GM20000 (cell line): Measurements from ENCODE around the gene MKI67.
"Not testable (repeated sequence)": the region's sequence is repeated elsewhere in the genome, so short reads cannot be mapped to it uniquely, and the experiment has no call there.

ENCODE experiments used
- DNase-seq: peaks from one replicate; pipeline ENCODE4 v3.0.0; 2012; ENCODE audit warnings: low spot score
- TF ChIP-seq, protein P1 (sequence below): IDR thresholded peaks from 2 replicates; pipeline ENCODE4 v1.5.1; 2012; ENCODE audit warnings: mild to moderate bottlenecking, control low read depth; ENCODE audit errors: extremely low read depth, missing control alignments

Gene MKI67

GRCh38 chr10:128144547-128144946, 18.3 kb upstream of the MKI67 start:
- no peak for DNase-seq
- TF ChIP-seq, protein P1, sequence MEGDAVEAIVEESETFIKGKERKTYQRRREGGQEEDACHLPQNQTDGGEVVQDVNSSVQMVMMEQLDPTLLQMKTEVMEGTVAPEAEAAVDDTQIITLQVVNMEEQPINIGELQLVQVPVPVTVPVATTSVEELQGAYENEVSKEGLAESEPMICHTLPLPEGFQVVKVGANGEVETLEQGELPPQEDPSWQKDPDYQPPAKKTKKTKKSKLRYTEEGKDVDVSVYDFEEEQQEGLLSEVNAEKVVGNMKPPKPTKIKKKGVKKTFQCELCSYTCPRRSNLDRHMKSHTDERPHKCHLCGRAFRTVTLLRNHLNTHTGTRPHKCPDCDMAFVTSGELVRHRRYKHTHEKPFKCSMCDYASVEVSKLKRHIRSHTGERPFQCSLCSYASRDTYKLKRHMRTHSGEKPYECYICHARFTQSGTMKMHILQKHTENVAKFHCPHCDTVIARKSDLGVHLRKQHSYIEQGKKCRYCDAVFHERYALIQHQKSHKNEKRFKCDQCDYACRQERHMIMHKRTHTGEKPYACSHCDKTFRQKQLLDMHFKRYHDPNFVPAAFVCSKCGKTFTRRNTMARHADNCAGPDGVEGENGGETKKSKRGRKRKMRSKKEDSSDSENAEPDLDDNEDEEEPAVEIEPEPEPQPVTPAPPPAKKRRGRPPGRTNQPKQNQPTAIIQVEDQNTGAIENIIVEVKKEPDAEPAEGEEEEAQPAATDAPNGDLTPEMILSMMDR: no peak

DNA sequence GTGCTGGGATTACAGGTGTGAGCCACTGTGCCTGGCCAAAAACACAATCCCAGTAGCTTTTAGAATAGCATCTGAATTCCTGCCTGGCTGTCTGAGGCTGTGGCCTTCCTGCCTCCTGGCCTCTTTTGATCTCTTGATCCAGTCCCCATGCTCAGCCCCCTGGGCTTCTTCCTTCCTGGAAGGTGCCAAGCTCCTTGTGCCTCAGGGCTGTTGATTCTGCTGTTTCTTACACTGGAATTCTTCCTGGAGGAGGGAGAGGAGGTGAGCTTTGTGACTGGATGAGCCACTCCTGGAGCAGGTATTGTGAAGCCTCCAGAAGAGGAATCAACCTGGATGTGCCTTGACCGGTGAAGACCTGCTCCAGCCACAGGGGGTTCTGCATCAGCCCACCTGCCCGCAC, 17.3 kb upstream of the MKI67 start:
- TF ChIP-seq, protein P1: no peak
- no peak for DNase-seq

- DNase-seq: no peak
- TF ChIP-seq, protein P1: no peak
Measured at GRCh38 chr10:128140425-128140824, 14.2 kb upstream of the MKI67 start.

- DNase-seq: not testable (repeated sequence)
Measured at GRCh38 chr10:128138429-128138828, 12.2 kb upstream of the MKI67 start.

- TF ChIP-seq, protein P1: no peak
- no peak for DNase-seq
Measured at GRCh38 chr10:128137877-128138276, 11.7 kb upstream of the MKI67 start.

DNA sequence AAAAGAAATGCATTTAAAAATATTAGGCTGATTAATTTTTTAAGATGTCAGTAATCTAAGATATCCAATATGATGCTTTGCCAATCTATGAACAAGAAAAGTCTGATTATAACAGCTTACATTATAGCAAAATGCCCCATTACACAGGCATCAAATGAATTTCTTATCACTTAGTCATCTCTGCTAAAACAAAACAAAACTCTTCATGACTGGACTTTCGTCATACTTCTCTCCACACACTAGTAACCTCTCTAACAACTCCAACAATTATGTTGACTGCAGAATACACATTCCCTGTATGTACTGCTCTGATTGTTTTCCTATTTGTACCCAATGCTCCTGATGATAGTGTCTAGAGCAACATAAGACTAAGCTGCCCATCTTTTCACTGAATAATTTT, 3.8 kb upstream of the MKI67 start:
- TF ChIP-seq, protein P1: no peak
- DNase-seq: no peak

- DNase-seq: no peak
- TF ChIP-seq, protein P1: no peak
Measured at GRCh38 chr10:128128582-128128981, 2.4 kb upstream of the MKI67 start.

DNA sequence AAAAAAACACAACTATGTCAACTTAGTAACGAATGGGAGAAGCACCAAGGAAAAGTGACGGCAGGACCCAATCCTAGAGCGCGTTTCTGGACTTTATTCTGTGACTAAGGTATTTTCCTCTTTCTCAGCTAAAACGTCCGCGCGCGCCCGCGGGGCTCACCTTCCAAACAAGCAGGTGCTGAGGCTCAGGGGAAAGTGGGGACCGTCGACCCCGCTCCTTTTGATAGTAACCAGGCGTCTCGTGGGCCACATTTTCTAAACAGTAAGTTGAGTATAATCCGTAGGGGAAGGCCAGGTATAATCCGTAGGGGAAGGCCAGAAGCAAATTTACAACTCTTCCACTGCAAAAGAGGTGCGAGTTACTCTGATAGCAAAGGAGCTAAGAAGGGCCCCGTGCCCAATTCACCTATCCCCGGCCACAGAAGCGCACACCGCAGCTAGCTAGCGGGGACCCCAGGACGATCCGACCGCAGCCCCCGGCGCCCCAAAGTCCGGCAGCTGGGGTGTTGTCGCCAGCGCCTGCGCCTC, 743 bp downstream of the MKI67 start:
- TF ChIP-seq, protein P1: no peak
- no peak for DNase-seq
